Hippocampal formation (tissue), 2 donors: ENCODE data around the gene SOX9.
"Not testable (repeated sequence)": the region's sequence is repeated elsewhere in the genome, so short reads cannot be mapped to it uniquely, and the experiment has no call there.

Source experiments
- DNase-seq, 2 donors: peaks; one replicate each; lab custom pipeline; 2025; lab: John Stamatoyannopoulos, UW

SOX9 gene

GRCh38 chr17:72111336-72111923 lies 9.4 kb upstream of the SOX9 start:
- no peak for DNase-seq

GRCh38 chr17:72111926-72112325 lies 8.9 kb upstream of the SOX9 start:
- DNase-seq, result not testable (repeated sequence)

- no peak for DNase-seq
Observed at GRCh38 chr17:72113751-72114150, 7.1 kb upstream of the SOX9 start.

GRCh38 chr17:72115781-72116525 lies 4.9 kb upstream of the SOX9 start:
- no peak for DNase-seq

GRCh38 chr17:72116661-72117521 lies 3.9 kb upstream of the SOX9 start:
- DNase-seq, result no peak

- DNase-seq, result peak in 1 of 2 donors; percentile 37
Observed at GRCh38 chr17:72117535-72118334, 3.1 kb upstream of the SOX9 start.

- peak; percentile 76 to 87 for DNase-seq
Observed at GRCh38 chr17:72118335-72119076, 2.3 kb upstream of the SOX9 start.

GRCh38 chr17:72119077-72119872 lies 1.5 kb upstream of the SOX9 start:
- no peak for DNase-seq

GRCh38 chr17:72119873-72120641 lies 763 bp upstream of the SOX9 start:
- peak; percentile 73 to 77 for DNase-seq

GRCh38 chr17:72121164-72122009 lies 567 bp downstream of the SOX9 start:
- DNase-seq, result no peak

- peak in 1 of 2 donors; percentile 44 for DNase-seq
Observed at GRCh38 chr17:72122010-72122764, 1.4 kb downstream of the SOX9 start.

GRCh38 chr17:72122765-72123529 lies 2.1 kb downstream of the SOX9 start:
- DNase-seq, result peak in 1 of 2 donors; percentile 15

- peak in 1 of 2 donors; percentile 35 for DNase-seq
Observed at GRCh38 chr17:72123530-72124437, 3.0 kb downstream of the SOX9 start.

GRCh38 chr17:72124438-72124775 lies 3.6 kb downstream of the SOX9 start:
- no peak for DNase-seq

GRCh38 chr17:72125226-72125651 lies 4.4 kb downstream of the SOX9 start:
- DNase-seq, result no peak

GRCh38 chr17:72125742-72126141 lies 4.9 kb downstream of the SOX9 start:
- DNase-seq, result no peak
